OCI-LY3 (cell line): ENCODE measurements around the gene HIPK2.

ENCODE experiments used
- H2AFZ ChIP-seq: fragments of 200-600, 300-600 bp; shearing (Covaris generic); 2 replicates; pipeline ENCODE4 v1.6.0; 2014; ENCODE audit warnings: antibody characterized with exemption, low read depth, low read length
- H3K27ac ChIP-seq: fragments of 200-600, 300-600 bp; sonication (generic); 2 replicates; pipeline ENCODE4 v1.5.1; 2014; ENCODE audit warnings: mild to moderate bottlenecking, low read length, moderate library complexity, mixed read lengths
- H3K27me3 ChIP-seq: fragments of 200-600, 300-600 bp; sonication (generic); 2 replicates; pipeline ENCODE4 v1.6.1; 2014; ENCODE audit warnings: low read depth, low read length, mixed read lengths
- H3K36me3 ChIP-seq: fragments of 200-600, 300-600 bp; sonication (generic); replicated peaks from 2 replicates; pipeline ENCODE3; 2014; ENCODE audit warnings: low read depth, low read length, mixed read lengths
- H3K4me1 ChIP-seq: fragments of 300-600, 200-600 bp; sonication (generic); 2 replicates; pipeline ENCODE4 v1.6.1; 2014; ENCODE audit warnings: low read length, mixed read lengths
- H3K4me2 ChIP-seq: fragments of 200-600, 300-600 bp; sonication (generic); 2 replicates; pipeline ENCODE4 v1.6.1; 2014; ENCODE audit warnings: low read length, mixed read lengths
- H3K4me3 ChIP-seq: fragments of 300-600, 200-600 bp; sonication (generic); 2 replicates; pipeline ENCODE4 v1.5.1; 2014; ENCODE audit warnings: antibody characterized with exemption, mild to moderate bottlenecking, low read length, moderate library complexity
- H3K79me2 ChIP-seq: fragments of 300-600, 200-600 bp; shearing (Covaris generic); 2 replicates; pipeline ENCODE4 v1.6.1; 2014; ENCODE audit warnings: mild to moderate bottlenecking, low read length, mixed read lengths
- H3K9ac ChIP-seq: fragments of 300-600, 200-600 bp; shearing (Covaris generic); 2 replicates; pipeline ENCODE4 v1.6.0; 2014; ENCODE audit warnings: mild to moderate bottlenecking, low read length, moderate library complexity
- H3K9me3 ChIP-seq: fragments of 200-600, 300-600 bp; shearing (Covaris generic); 2 replicates; pipeline ENCODE4 v1.6.1; 2014; ENCODE audit warnings: low read length, mixed read lengths; ENCODE audit not compliant: insufficient read depth
- H4K20me1 ChIP-seq: fragments of 200-600, 300-600 bp; sonication (generic); 2 replicates; pipeline ENCODE4 v1.6.1; 2016; ENCODE audit warnings: low read length, mixed read lengths; ENCODE audit not compliant: insufficient read depth
- CTCF ChIP-seq: fragments of 200-600, 300-600 bp; sonication (generic); IDR thresholded peaks from 2 replicates; pipeline ENCODE4 v1.5.1; 2014; ENCODE audit warnings: antibody characterized with exemption, low read length, low read depth
- EZH2phosphoT487 ChIP-seq: fragments of 200-600 bp; shearing (Covaris generic); IDR thresholded peaks from 2 replicates; pipeline ENCODE4 v1.6.1; 2018; ENCODE audit warnings: antibody characterized with exemption, mixed run types, low read depth

The HIPK2 gene

GRCh38 chr7:139680676-139681462 is 96.9 kb downstream of the HIPK2 start:
- TF ChIP-seq CTCF (no peak), EZH2phosphoT487 (no peak)
- Histone ChIP-seq H3K9ac (no peak overlapping the region), H3K4me1 (no peaks in the 10 kb centered on the region), H3K4me2 (no peak overlapping the region), H3K9me3 (0 out of 2 replicates have a peak, but pooled peaks cover 5% of the 10 kb centered on the region), H3K27me3 (peaks cover 9% of the 10 kb centered on the region), H2AFZ (no peak overlapping the region), H3K36me3 (no peaks in the 10 kb centered on the region), H3K79me2 (no peaks in the 10 kb centered on the region), H3K4me3 (no peak overlapping the region), H3K27ac (no peak overlapping the region), H4K20me1 (no peaks in the 10 kb centered on the region)

- H3K27ac ChIP-seq: no peak overlapping the region
- H3K36me3 ChIP-seq: no peaks in the 10 kb centered on the region
- no peak overlapping the region for H2AFZ ChIP-seq
- no peak overlapping the region for H3K4me2 ChIP-seq
- H3K9me3 ChIP-seq: no peaks in the 10 kb centered on the region
- H3K4me1 ChIP-seq: no peaks in the 10 kb centered on the region
- no peak overlapping the region for H3K4me3 ChIP-seq
- TF ChIP-seq EZH2phosphoT487: no peak
- TF ChIP-seq CTCF: no peak
- no peaks in the 10 kb centered on the region for H4K20me1 ChIP-seq
- H3K27me3 ChIP-seq: peaks cover 18% of the 10 kb centered on the region
- H3K9ac ChIP-seq: no peak overlapping the region
- no peaks in the 10 kb centered on the region for H3K79me2 ChIP-seq
Observed at GRCh38 chr7:139679731-139680594, 97.8 kb downstream of the HIPK2 start.

- H3K4me1 ChIP-seq: peaks cover 17% of the 10 kb centered on the region
- no peak overlapping the region for H3K27ac ChIP-seq
- peaks cover 3% of the 10 kb centered on the region; the same call in 1 of the 2 replicates for H4K20me1 ChIP-seq
Observed at GRCh38 chr7:139676390-139676789, 101.4 kb downstream of the HIPK2 start.

More at GRCh38 chr7:139676390-139676789, 101.4 kb downstream of the HIPK2 start:
- TF ChIP-seq EZH2phosphoT487 (no peak), CTCF (no peak)
- no peak overlapping the region for H2AFZ ChIP-seq
- H3K9me3 ChIP-seq: no peaks in the 10 kb centered on the region
- no peak overlapping the region for H3K9ac ChIP-seq
- H3K27me3 ChIP-seq: peaks cover 31% of the 10 kb centered on the region
- H3K36me3 ChIP-seq: no peaks in the 10 kb centered on the region
- H3K79me2 ChIP-seq: no peaks in the 10 kb centered on the region
- no peak overlapping the region for H3K4me2 ChIP-seq
- H3K4me3 ChIP-seq: no peak overlapping the region
